HepG2 (cell line): ENCODE measurements around the gene CHKA. TPM values are rescaled to one million over a fixed set of nuclear protein-coding genes. Genes with fewer than 3 reads are reported as not detected.
A peak's percentile ranks its signal among the peaks of the same experiment; 100 is the strongest.

Experiments used
- ARID5B ChIP-seq: IDR thresholded peaks from 2 replicates; pipeline ENCODE4 v1.4.0; 2020; ENCODE audit warnings: mild to moderate bottlenecking, missing genetic modification reagents
- GLI4 ChIP-seq: sonication (generic); formaldehyde crosslinking; IDR thresholded peaks from 2 replicates; pipeline ENCODE4 v1.5.1; 2020; ENCODE audit warnings: missing genetic modification reagents, mild to moderate bottlenecking, moderate library complexity, borderline replicate concordance
- HMGA1 ChIP-seq: sonication (generic); formaldehyde crosslinking; conservative IDR thresholded peaks from 2 replicates; pipeline ENCODE4 v1.4.0; 2020; ENCODE audit warnings: missing genetic modification reagents
- MTA1 ChIP-seq: sonication (generic); formaldehyde crosslinking; IDR thresholded peaks from 2 replicates; pipeline ENCODE4 v1.4.0; 2020; ENCODE audit warnings: missing genetic modification reagents, mild to moderate bottlenecking, borderline replicate concordance
- RNF219 ChIP-seq: sonication (generic); formaldehyde crosslinking; IDR thresholded peaks from 2 replicates; pipeline ENCODE4 v1.5.0; 2020; ENCODE audit warnings: mild to moderate bottlenecking, missing genetic modification reagents
- ZNF30 ChIP-seq: sonication (generic); formaldehyde crosslinking; IDR thresholded peaks from 2 replicates; pipeline ENCODE4 v1.5.0; 2020; ENCODE audit warnings: mild to moderate bottlenecking, missing genetic modification reagents
- ZNF687 ChIP-seq: sonication (generic); formaldehyde crosslinking; IDR thresholded peaks from 2 replicates; pipeline ENCODE4 v1.5.1; 2020; ENCODE audit warnings: mild to moderate bottlenecking, missing genetic modification reagents, moderate library complexity
- ZNF761 ChIP-seq: sonication (generic); formaldehyde crosslinking; conservative IDR thresholded peaks from 2 replicates; pipeline ENCODE4 v1.4.0; 2020; ENCODE audit warnings: mild to moderate bottlenecking, missing genetic modification reagents
- polyA plus RNA-seq, 8 experiments: library from polyadenylated mRNA; depleted of rRNA in 3 of 8; stranded (reverse) in 7 of 8; unstranded in 1 of 8; fragments of >200 nt; fragmentation: Illumina TruSeq in 4 of 8; extraction: Trizol in 4 of 8; gene quantifications; 2 replicates each; pipeline versions ENCODE4 v1.2.1 to v1.2.3, GENCODE V29; 2011 to 2016; ENCODE audit warnings: low read depth in 4 of 8, missing spikeins in 1 of 8, mixed read lengths in 1 of 8; ENCODE audit not compliant: insufficient read depth in 1 of 8
- total RNA-seq, 5 experiments: library from RNA; depleted of rRNA; stranded (reverse); fragments of >200 nt; fragmentation: Illumina TruSeq; extraction: Trizol; gene quantifications; 2 replicates each; pipeline ENCODE4 v1.2.3, GENCODE V29; 2016; ENCODE audit warnings: low read depth in 1 of 5
- TF ChIP-seq, protein P1 (sequence below): IDR thresholded peaks from 2 replicates; pipeline ENCODE4 v1.6.1; 2016; ENCODE audit warnings: missing compliant biosample characterization, missing genetic modification reagents, borderline replicate concordance
- TF ChIP-seq, protein P2 (sequence below): sonication (generic); formaldehyde crosslinking; IDR thresholded peaks from 2 replicates; pipeline ENCODE4 v1.5.1; 2020; ENCODE audit warnings: mild to moderate bottlenecking, missing genetic modification reagents, borderline replicate concordance

The CHKA gene
- total and polyA plus RNA-seq, 2 of the 13 experiments (the other 11 are each of a cell fraction or from before 2014, with no cell fraction given), result 71.6 to 92.7 TPM

DNA sequence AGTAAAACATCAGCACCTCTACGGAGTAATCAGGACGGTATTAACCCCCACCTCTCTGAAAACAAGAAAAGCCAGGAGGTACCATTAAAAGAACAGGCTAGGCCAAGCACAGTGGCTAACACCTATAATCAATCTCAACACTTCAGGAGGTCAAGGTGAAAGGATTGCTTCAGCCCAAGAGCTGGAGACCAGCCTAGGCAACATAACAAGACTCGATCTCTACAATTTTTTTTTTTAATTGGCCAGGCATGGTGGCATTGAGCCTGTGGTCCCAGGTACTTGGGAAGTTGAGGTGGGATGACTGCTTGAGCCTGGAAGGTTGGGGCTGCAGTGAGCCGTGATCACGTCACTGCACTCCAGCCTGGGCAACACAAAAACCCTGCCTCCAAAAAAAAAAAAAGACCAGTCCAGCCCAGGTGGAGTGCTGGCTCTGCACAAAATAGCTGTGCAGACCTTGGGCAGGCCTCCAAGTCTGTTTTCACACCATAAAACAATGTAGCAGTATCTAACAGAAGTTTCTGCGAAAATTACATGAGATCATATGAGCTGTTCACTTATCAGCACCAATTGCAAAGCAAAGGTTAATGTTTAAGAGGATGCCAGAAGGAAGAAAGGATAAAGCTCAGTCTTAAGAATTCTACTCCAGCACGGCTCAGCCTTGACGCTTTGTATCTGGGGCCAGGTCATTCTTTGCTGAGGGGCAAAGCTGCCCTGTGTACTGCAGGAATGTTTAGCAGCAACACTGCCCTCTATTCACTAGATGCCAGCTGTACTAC, 14.8 kb downstream of the CHKA start (continued):
- TF ChIP-seq ZNF687 (CRISPR knock-in tag), result peak; percentile 58
- no peak for TF ChIP-seq HMGA1 (CRISPR knock-in tag)
- TF ChIP-seq, protein P1, sequence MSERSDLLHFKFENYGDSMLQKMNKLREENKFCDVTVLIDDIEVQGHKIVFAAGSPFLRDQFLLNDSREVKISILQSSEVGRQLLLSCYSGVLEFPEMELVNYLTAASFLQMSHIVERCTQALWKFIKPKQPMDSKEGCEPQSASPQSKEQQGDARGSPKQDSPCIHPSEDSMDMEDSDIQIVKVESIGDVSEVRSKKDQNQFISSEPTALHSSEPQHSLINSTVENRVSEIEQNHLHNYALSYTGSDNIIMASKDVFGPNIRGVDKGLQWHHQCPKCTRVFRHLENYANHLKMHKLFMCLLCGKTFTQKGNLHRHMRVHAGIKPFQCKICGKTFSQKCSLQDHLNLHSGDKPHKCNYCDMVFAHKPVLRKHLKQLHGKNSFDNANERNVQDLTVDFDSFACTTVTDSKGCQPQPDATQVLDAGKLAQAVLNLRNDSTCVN (CRISPR knock-in tag), result no peak
- TF ChIP-seq, protein P2, sequence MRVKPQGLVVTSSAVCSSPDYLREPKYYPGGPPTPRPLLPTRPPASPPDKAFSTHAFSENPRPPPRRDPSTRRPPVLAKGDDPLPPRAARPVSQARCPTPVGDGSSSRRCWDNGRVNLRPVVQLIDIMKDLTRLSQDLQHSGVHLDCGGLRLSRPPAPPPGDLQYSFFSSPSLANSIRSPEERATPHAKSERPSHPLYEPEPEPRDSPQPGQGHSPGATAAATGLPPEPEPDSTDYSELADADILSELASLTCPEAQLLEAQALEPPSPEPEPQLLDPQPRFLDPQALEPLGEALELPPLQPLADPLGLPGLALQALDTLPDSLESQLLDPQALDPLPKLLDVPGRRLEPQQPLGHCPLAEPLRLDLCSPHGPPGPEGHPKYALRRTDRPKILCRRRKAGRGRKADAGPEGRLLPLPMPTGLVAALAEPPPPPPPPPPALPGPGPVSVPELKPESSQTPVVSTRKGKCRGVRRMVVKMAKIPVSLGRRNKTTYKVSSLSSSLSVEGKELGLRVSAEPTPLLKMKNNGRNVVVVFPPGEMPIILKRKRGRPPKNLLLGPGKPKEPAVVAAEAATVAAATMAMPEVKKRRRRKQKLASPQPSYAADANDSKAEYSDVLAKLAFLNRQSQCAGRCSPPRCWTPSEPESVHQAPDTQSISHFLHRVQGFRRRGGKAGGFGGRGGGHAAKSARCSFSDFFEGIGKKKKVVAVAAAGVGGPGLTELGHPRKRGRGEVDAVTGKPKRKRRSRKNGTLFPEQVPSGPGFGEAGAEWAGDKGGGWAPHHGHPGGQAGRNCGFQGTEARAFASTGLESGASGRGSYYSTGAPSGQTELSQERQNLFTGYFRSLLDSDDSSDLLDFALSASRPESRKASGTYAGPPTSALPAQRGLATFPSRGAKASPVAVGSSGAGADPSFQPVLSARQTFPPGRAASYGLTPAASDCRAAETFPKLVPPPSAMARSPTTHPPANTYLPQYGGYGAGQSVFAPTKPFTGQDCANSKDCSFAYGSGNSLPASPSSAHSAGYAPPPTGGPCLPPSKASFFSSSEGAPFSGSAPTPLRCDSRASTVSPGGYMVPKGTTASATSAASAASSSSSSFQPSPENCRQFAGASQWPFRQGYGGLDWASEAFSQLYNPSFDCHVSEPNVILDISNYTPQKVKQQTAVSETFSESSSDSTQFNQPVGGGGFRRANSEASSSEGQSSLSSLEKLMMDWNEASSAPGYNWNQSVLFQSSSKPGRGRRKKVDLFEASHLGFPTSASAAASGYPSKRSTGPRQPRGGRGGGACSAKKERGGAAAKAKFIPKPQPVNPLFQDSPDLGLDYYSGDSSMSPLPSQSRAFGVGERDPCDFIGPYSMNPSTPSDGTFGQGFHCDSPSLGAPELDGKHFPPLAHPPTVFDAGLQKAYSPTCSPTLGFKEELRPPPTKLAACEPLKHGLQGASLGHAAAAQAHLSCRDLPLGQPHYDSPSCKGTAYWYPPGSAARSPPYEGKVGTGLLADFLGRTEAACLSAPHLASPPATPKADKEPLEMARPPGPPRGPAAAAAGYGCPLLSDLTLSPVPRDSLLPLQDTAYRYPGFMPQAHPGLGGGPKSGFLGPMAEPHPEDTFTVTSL (CRISPR knock-in tag), result no peak
- TF ChIP-seq GLI4 (CRISPR knock-in tag), result no peak
- no peak for TF ChIP-seq ZNF30
- TF ChIP-seq RNF219, result no peak
- no peak for TF ChIP-seq MTA1 (CRISPR knock-in tag)
- no peak for TF ChIP-seq ZNF761 (CRISPR knock-in tag)
- TF ChIP-seq ARID5B (CRISPR knock-in tag), result no peak
